GM10266 (cell line): Measurements from ENCODE around the gene FLT3.

ENCODE experiments used
- DNase-seq: peaks from one replicate; pipeline ENCODE4 v3.0.0; 2012; ENCODE audit errors: extremely low spot score
- TF ChIP-seq, protein P1 (sequence below): IDR thresholded peaks from 2 replicates; pipeline ENCODE4 v1.5.1; 2012; ENCODE audit warnings: mild to moderate bottlenecking, low read depth; ENCODE audit not compliant: control insufficient read depth, insufficient read depth; ENCODE audit errors: missing control alignments

Gene FLT3

DNA sequence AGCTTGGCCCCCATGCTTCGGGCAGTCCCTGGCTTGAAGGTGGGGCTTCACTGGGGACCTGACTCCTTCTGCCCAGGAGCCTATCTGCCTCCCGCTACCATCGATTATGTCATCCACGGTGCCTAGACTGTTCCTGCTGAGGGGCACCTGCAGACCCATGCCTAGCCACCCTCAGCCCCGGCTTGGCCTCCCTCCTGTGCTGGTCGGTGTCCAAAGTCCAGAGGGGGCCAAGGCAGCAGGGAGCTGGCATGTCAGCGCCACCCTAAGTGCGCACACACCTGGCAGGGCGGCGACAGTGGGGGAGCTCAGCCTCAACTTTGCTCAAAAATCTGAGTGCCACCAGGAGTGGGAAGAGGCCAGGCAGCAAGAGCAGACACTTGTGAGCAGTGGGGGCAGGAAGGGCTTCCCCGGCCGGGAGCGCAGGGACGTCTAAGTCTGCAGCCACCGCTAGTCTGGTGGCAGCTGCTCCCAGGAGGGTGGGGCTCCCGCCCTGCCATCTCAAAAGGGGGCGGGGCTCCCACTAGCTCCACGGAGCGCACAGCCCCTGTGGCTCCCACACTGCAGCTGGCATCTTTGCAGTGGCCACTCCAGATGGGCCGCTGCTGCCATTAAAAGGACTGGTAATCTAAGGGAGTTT lies 98.4 kb downstream of the FLT3 start:
- TF ChIP-seq, protein P1, sequence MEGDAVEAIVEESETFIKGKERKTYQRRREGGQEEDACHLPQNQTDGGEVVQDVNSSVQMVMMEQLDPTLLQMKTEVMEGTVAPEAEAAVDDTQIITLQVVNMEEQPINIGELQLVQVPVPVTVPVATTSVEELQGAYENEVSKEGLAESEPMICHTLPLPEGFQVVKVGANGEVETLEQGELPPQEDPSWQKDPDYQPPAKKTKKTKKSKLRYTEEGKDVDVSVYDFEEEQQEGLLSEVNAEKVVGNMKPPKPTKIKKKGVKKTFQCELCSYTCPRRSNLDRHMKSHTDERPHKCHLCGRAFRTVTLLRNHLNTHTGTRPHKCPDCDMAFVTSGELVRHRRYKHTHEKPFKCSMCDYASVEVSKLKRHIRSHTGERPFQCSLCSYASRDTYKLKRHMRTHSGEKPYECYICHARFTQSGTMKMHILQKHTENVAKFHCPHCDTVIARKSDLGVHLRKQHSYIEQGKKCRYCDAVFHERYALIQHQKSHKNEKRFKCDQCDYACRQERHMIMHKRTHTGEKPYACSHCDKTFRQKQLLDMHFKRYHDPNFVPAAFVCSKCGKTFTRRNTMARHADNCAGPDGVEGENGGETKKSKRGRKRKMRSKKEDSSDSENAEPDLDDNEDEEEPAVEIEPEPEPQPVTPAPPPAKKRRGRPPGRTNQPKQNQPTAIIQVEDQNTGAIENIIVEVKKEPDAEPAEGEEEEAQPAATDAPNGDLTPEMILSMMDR: no peak
- DNase-seq: no peak

DNA sequence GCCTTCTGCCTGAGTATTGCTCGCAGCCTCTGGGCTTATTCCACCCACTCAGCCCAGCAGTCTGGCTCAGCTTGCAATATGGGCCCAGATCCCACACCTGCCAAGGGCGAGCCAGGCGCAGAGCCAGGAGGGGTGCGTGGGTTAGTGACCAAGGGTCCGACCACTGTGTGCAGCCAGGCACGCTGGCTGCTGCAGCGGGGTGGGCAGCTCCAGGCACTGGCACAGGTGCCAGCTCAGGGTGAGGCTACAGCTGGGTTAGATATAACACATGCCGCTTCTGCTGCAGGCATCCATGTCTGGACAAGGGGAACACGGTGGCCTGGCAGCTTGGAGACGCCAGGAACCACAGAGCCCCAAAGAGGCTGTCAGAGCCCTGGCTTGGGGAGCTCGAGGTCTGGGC lies 99.3 kb downstream of the FLT3 start:
- TF ChIP-seq, protein P1: no peak
- no peak for DNase-seq

DNA sequence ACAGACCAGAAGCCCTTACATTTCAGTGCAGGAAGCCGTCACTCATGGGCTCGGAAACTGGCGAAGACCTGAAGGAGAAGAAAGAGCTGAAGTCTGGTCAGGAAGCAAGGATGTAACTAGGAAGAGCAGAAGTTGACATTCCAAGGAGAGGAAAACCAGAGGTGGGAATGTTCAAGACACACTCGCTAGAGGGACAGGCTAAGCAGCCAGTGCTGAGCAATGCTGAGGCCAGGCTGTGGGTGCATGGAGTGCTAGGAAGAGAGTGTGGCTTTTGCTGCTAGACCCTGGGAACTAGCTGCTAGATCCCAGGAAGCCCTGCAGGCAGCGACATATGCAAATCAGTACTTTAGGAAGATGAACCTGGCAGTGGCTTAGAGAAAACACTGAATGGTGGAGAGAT lies 99.8 kb downstream of the FLT3 start:
- no peak for DNase-seq
- TF ChIP-seq, protein P1: no peak

DNA sequence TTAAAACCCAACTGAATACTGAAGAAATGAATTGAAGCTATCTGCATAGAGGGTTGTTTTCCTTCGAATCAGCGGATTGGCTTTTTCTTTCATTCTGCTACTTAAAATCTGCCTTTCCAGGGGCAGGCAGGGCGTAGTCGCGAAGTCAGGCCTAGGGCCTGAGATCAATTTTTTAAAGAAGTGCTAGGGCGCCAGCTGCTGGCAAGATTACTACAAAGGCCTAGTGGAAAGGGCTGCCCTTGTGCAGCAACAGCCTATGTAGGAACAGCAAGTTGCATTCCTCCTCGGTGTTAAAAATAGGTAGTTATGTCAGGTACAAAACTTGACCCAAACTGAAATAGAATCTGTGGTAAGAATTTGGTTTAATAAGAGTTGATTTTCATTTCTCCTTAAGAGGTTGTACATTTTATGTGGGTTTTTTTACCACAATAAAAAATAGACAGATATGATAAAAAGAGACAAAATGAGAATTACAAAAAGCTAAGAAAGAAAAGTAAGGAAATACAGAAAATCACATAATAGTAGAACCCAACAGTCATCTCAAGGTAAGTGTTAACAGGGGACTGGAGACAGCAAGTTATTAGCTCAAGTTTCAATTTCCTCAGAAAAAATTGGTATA lies 102.4 kb downstream of the FLT3 start:
- DNase-seq: peak; percentile 49
- TF ChIP-seq, protein P1: peak; percentile 58

DNA sequence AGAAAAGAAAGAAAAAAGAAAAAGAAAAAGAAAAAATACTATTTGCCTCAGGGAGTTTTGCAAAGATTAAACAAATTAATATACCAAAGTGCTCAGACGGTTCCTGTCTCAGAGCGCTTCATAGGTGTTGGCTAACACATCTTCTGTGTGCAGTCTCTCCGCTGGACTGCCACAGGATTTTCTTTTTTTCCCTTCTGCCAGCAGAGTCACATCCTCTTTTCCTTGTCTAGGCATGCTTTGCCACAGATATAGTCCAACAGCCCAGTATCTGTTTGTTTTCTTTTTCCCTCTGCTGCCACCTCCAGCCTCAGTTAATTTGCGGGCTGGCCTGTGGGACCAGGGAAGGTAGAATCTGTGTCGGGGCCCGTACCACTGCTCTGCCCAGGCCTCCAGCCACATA lies 108.5 kb downstream of the FLT3 start:
- DNase-seq: no peak
- TF ChIP-seq, protein P1: no peak

DNA sequence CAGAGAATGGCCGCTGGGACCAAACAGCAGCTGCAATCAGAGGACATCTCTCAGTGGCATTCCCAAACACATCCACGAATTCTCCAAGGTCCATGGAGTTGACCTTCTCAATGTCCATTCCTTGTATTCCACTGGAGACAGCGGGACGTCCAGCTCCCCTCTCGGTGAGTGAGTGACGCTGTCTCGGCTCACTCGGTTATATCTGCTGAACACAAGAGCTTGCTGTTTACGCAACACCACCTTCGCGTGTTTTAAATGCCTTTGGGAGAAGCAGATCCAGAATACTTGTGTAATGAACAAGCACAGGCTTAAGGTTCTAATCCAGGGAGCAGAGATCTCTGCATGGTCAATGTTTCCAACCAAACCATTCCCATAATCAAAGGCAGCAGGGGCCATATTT lies 111.9 kb downstream of the FLT3 start, which contains the start of gene URAD:
URAD (minus strand) TSS at position 174 of the 400 bp plus-strand sequence; CDS start at position 118, 56 bp downstream.
- TF ChIP-seq, protein P1: no peak
- no peak for DNase-seq

DNA sequence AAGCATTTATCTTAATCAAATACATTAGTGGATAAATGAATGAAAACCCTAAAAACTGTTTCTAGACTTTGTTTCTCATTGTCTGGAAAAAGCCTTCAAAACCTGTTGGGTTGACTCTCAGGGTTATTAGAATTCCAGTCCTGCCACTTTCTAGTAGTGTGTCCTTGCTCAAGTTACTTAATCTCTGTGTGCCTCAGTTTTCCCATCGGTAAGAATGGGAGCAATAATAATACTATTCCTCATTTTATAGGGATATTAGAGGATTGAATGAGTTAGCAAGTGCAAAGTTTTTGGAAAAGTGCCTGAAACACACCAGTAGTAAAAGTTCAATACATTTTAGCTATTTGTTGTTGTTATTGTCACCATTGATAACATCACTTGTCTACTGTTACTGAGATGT lies 114.8 kb downstream of the FLT3 start:
- TF ChIP-seq, protein P1: no peak
- DNase-seq: no peak
